ENCODE measurements around the gene RNF224. TPM values are rescaled to one million over a fixed set of nuclear protein-coding genes. Genes with fewer than 3 reads are reported as not detected.

RNF224 gene
- polyA plus RNA-seq, 1 of the 3 experiments (the other 2 are of a cell fraction), result 0.03 TPM

GRCh38 chr9:137185921-137186320 lies 41.4 kb upstream of the RNF224 start:
- peaks cover 16% of the 10 kb centered on the region for H3F3A ChIP-seq (replicated peaks; ENCODE audit: insufficient read depth)
- H3K9me2 ChIP-seq, result no peaks in the 10 kb centered on the region
- ChIA-PET CTCF (interaction anchor here (1.4 kb wide), 1 partner anchor 51 kb away, joined by 4 read pairs; no protein-coding TSS in a partner anchor), POLR2A (no interaction called here)
- H3K4me2 ChIP-seq, result no peak overlapping the region
- no peak overlapping the region for H3K9ac ChIP-seq
- no peak overlapping the region for H3K27ac ChIP-seq (ENCODE audit: low read depth in 2 of 2, low read length in 1 of 2)
- H3K27me3 ChIP-seq (ENCODE audit: insufficient read depth), result no peaks in the 10 kb centered on the region
- H3K4me3 ChIP-seq (ENCODE audit: low read depth in 2 of 2, low read length in 1 of 2), result no peak overlapping the region
- TF ChIP-seq MAX (IDR thresholded peaks at IDR 0.05; ENCODE audit: low read depth) (no peak), ELF1 (IDR thresholded peaks at IDR 0.05) (no peak), NRF1 (IDR thresholded peaks at IDR 0.05; ENCODE audit: low read depth, low read length) (no peak), JUND (IDR thresholded peaks at IDR 0.05) (no peak), RAD21 (IDR thresholded peaks at IDR 0.05; ENCODE audit: low read length) (no peak), RFX5 (IDR thresholded peaks at IDR 0.05; ENCODE audit: low read length) (no peak), GATA2 (CRISPR knock-in tag; IDR thresholded peaks at IDR 0.05) (no peak), YY1 (IDR thresholded peaks at IDR 0.05; ENCODE audit: low read depth) (no peak), NFIC (IDR thresholded peaks at IDR 0.05; ENCODE audit: borderline replicate concordance) (no peak), GABPA (IDR thresholded peaks at IDR 0.05; ENCODE audit: low read depth) (no peak), RCOR1 (IDR thresholded peaks at IDR 0.05; ENCODE audit: low read length) (no peak), POLR2AphosphoS5 (IDR thresholded peaks at IDR 0.05; ENCODE audit: low read depth, low read length) (no peak), ZBTB33 (IDR thresholded peaks at IDR 0.05; ENCODE audit: borderline replicate concordance, low read depth) (no peak), FOXJ3 (CRISPR knock-in tag; IDR thresholded peaks at IDR 0.05) (no peak), EP300 (IDR thresholded peaks at IDR 0.05; ENCODE audit: borderline replicate concordance in 1 of 2, low read depth in 1 of 2, low read length in 1 of 2) (no peak), TCF12 (IDR thresholded peaks at IDR 0.05) (no peak), RXRA (IDR thresholded peaks at IDR 0.05; ENCODE audit: borderline replicate concordance, low read depth) (no peak)
- TF ChIP-seq, protein P1, sequence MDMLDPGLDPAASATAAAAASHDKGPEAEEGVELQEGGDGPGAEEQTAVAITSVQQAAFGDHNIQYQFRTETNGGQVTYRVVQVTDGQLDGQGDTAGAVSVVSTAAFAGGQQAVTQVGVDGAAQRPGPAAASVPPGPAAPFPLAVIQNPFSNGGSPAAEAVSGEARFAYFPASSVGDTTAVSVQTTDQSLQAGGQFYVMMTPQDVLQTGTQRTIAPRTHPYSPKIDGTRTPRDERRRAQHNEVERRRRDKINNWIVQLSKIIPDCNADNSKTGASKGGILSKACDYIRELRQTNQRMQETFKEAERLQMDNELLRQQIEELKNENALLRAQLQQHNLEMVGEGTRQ (IDR thresholded peaks at IDR 0.05; ENCODE audit: borderline replicate concordance, low read depth, low read length), result no peak
- H3K9me3 ChIP-seq, result no peaks in the 10 kb centered on the region
- H3K4me1 ChIP-seq (ENCODE audit: control insufficient read depth in 1 of 2, insufficient read depth in 2 of 2, low read depth in 1 of 2, low read length in 1 of 2), result peaks cover 12 to 35% of the 10 kb centered on the region in 2 experiments; a peak in 3 of 4 replicates
- H3K36me3 ChIP-seq (replicated peaks in 1 of 2; ENCODE audit: control insufficient read depth in 1 of 2, insufficient read depth in 2 of 2, low read length in 1 of 2), result peaks cover 3 to 53% of the 10 kb centered on the region in 2 experiments
- DNase-seq, result no peak
- 100% methylated on average over 5 of the region's 19 CpGs for WGBS (ENCODE audit: low lambda C conversion rate)
- H4K20me1 ChIP-seq (ENCODE audit: insufficient read depth), result peaks cover 20% of the 10 kb centered on the region
- no peak overlapping the region for H2AFZ ChIP-seq (ENCODE audit: low read depth)
- H3K79me2 ChIP-seq (ENCODE audit: insufficient read depth), result peaks cover 42% of the 10 kb centered on the region

Measured in SK-N-SH (cell line).